Naive thymus-derived CD4-positive, alpha-beta T cell (primary cell): Measurements from ENCODE around the gene CHRNA4. TPM values are rescaled to one million over a fixed set of nuclear protein-coding genes. Genes with fewer than 3 reads are reported as not detected.

Source experiments
- ATAC-seq: fragments of 150-1000 bp; cut with Tn5 transposase; 2 replicates; pipeline ENCODE4 v1.10.0; 2021; ENCODE audit warnings: mild to moderate bottlenecking, moderate library complexity
- CTCF ChIA-PET: fragments of 350-600 bp; sonication (Branson Sonifier 250); formaldehyde crosslinking; loops from one replicate; lab custom pipeline; 2021; ENCODE audit warnings: antibody characterized with exemption; lab: Charles Lee
- POLR2A ChIA-PET: fragments of 350-600 bp; sonication (Branson Sonifier 250); formaldehyde crosslinking; loops from one replicate; lab custom pipeline; 2021; ENCODE audit warnings: antibody characterized with exemption, inconsistent platforms; lab: Charles Lee
- DNase-seq, 9 donors: peaks; one replicate each; pipeline versions ENCODE4 v3.0.0 to v3.0.0-alpha.2; 2020 to 2022; ENCODE audit warnings: mixed read lengths in 1 of 9
- H3K27ac ChIP-seq: one replicate; pipeline ENCODE4 v1.7.0; 2013; ENCODE audit warnings: mild to moderate bottlenecking, low read depth, low read length, moderate library complexity
- H3K27me3 ChIP-seq, 2 donors: one replicate each; pipeline ENCODE4 v1.7.0; 2013; ENCODE audit warnings: low read length in 2 of 2, mild to moderate bottlenecking in 2 of 2, moderate library complexity in 2 of 2; ENCODE audit not compliant: control insufficient read depth in 2 of 2, insufficient read depth in 2 of 2
- H3K36me3 ChIP-seq, 3 experiments: 1 replicate in 2 of 3; 2 replicates in 1 of 3; pipeline ENCODE4 v1.7.0; 2013; ENCODE audit warnings: low read length in 3 of 3, mild to moderate bottlenecking in 3 of 3, moderate library complexity in 1 of 3; ENCODE audit not compliant: insufficient read depth in 3 of 3, control insufficient read depth in 2 of 3
- H3K4me1 ChIP-seq, 2 donors: one replicate each; pipeline ENCODE4 v1.7.0; 2013; ENCODE audit warnings: low read length in 2 of 2, mild to moderate bottlenecking in 2 of 2, moderate library complexity in 1 of 2; ENCODE audit not compliant: control insufficient read depth in 2 of 2, insufficient read depth in 2 of 2
- H3K4me3 ChIP-seq: 2 replicates; pipeline ENCODE4 v1.7.0; 2013; ENCODE audit warnings: mild to moderate bottlenecking, low read length
- H3K9me3 ChIP-seq, 3 experiments: 1 replicate in 2 of 3; 2 replicates in 1 of 3; pipeline ENCODE4 v1.7.0; 2013; ENCODE audit warnings: low read length in 3 of 3; ENCODE audit not compliant: control insufficient read depth in 2 of 3
- H3K27ac Mint-ChIP-seq, 9 donors: one replicate each; pipeline ENCODE4 v1.8.0; 2020 to 2022; ENCODE audit warnings: mixed read lengths in 9 of 9, mild to moderate bottlenecking in 8 of 9, moderate library complexity in 5 of 9, inconsistent platforms in 2 of 9
- H3K27me3 Mint-ChIP-seq, 5 donors: one replicate each; pipeline ENCODE4 v1.8.0; 2021 to 2022; ENCODE audit warnings: mixed read lengths in 5 of 5, mild to moderate bottlenecking in 1 of 5
- H3K36me3 Mint-ChIP-seq, 5 donors: one replicate each; pipeline ENCODE4 v1.8.0; 2020 to 2022; ENCODE audit warnings: mixed read lengths in 5 of 5, mild to moderate bottlenecking in 3 of 5, inconsistent platforms in 1 of 5
- H3K4me1 Mint-ChIP-seq, 7 donors: one replicate each; pipeline ENCODE4 v1.8.0; 2020 to 2022; ENCODE audit warnings: mixed read lengths in 7 of 7, mild to moderate bottlenecking in 3 of 7, inconsistent platforms in 1 of 7
- H3K4me3 Mint-ChIP-seq, 10 donors: one replicate each; pipeline ENCODE4 v1.8.0; 2020 to 2022; ENCODE audit warnings: mild to moderate bottlenecking in 10 of 10, mixed read lengths in 10 of 10, moderate library complexity in 6 of 10, inconsistent platforms in 2 of 10
- H3K9me3 Mint-ChIP-seq, 11 donors: one replicate each; pipeline ENCODE4 v1.8.0; 2020 to 2022; ENCODE audit warnings: mixed read lengths in 11 of 11, mild to moderate bottlenecking in 4 of 11, inconsistent platforms in 1 of 11, moderate library complexity in 1 of 11
- intact Hi-C, 2 donors: fragments of 100-400 bp; cut with micrococcal nuclease; formaldehyde crosslinking; loops; one replicate each; pipeline ENCODE4 v1.15.1; 2023
- polyA plus RNA-seq, 2 donors: library from polyadenylated mRNA; unstranded; fragments of 300-500 nt; fragmentation: Illumina TruSeq; gene quantifications; one replicate each; pipeline ENCODE4 v1.2.3, GENCODE V29; 2021
- total RNA-seq, 6 experiments: library from RNA in 5 of 6; stranded (reverse) in 5 of 6; gene quantifications; 1 replicate in 5 of 6; 2 replicates in 1 of 6; pipeline ENCODE4 v1.2.3 and lab custom pipeline; 2021 to 2026

The CHRNA4 gene
- total and polyA plus RNA-seq, 7 experiments from 2014 or later, result not detected

- Histone ChIP-seq H3K4me3 (no peak overlapping the region), H3K9me3 (no peaks in the 10 kb centered on the region), H3K4me1 (no peaks in the 10 kb centered on the region), H3K36me3 (no peaks in the 10 kb centered on the region), H3K27me3 (no peaks in the 10 kb centered on the region), H3K27ac (no peak overlapping the region)
- H3K4me3 Mint-ChIP-seq, result no peak overlapping the region
- H3K27ac Mint-ChIP-seq, result no peak overlapping the region
- intact Hi-C loops, result no loop called here
- ChIA-PET POLR2A (no interaction called here), CTCF (no interaction called here)
- no peaks in the 10 kb centered on the region for H3K36me3 Mint-ChIP-seq
- H3K9me3 Mint-ChIP-seq, result no peaks in the 10 kb centered on the region
- ATAC-seq (no peak), DNase-seq (no peak)
- peaks cover 0 to 11% (median 0%) of the 10 kb centered on the region in 5 donors for H3K27me3 Mint-ChIP-seq
- H3K4me1 Mint-ChIP-seq, result no peaks in the 10 kb centered on the region
Measured at GRCh38 chr20:63311833-63312243, 49.3 kb downstream of the CHRNA4 start.

GRCh38 chr20:63311186-63311832 is 49.8 kb downstream of the CHRNA4 start:
- Mint-ChIP-seq H3K36me3 (no peaks in the 10 kb centered on the region), H3K27ac (no peak overlapping the region), H3K4me3 (no peak overlapping the region), H3K27me3 (peaks cover 0 to 11% (median 0%) of the 10 kb centered on the region in 5 donors), H3K4me1 (no peaks in the 10 kb centered on the region), H3K9me3 (no peaks in the 10 kb centered on the region)
- no peak overlapping the region for H3K4me3 ChIP-seq
- H3K4me1 ChIP-seq, result no peaks in the 10 kb centered on the region
- H3K27ac ChIP-seq, result no peak overlapping the region
- POLR2A ChIA-PET, result no interaction called here
- no peaks in the 10 kb centered on the region for H3K9me3 ChIP-seq
- no peaks in the 10 kb centered on the region for H3K27me3 ChIP-seq
- intact Hi-C loops, result no loop called here
- DNase-seq, result no peak
- CTCF ChIA-PET, result no interaction called here
- no peaks in the 10 kb centered on the region for H3K36me3 ChIP-seq
- ATAC-seq, result no peak

- no peak overlapping the region for H3K27ac ChIP-seq
- ChIA-PET POLR2A (no interaction called here), CTCF (no interaction called here)
- H3K36me3 ChIP-seq, result no peaks in the 10 kb centered on the region
- H3K4me1 ChIP-seq, result no peaks in the 10 kb centered on the region
- H3K9me3 ChIP-seq, result no peaks in the 10 kb centered on the region
- Mint-ChIP-seq H3K4me3 (no peak overlapping the region), H3K9me3 (no peaks in the 10 kb centered on the region), H3K4me1 (no peaks in the 10 kb centered on the region), H3K27ac (no peak overlapping the region), H3K36me3 (no peaks in the 10 kb centered on the region), H3K27me3 (peaks cover 0 to 11% (median 0%) of the 10 kb centered on the region in 5 donors)
- H3K27me3 ChIP-seq, result no peaks in the 10 kb centered on the region
- H3K4me3 ChIP-seq, result no peak overlapping the region
- ATAC-seq (no peak), DNase-seq (no peak)
- intact Hi-C loops, result no loop called here
Measured at GRCh38 chr20:63310265-63310991, 50.7 kb downstream of the CHRNA4 start.

- Histone ChIP-seq H3K4me1 (no peaks in the 10 kb centered on the region), H3K9me3 (no peaks in the 10 kb centered on the region), H3K27me3 (no peaks in the 10 kb centered on the region), H3K36me3 (no peaks in the 10 kb centered on the region), H3K27ac (no peak overlapping the region), H3K4me3 (no peak overlapping the region)
- intact Hi-C loops, result no loop called here
- Mint-ChIP-seq H3K36me3 (no peaks in the 10 kb centered on the region), H3K4me1 (peaks cover 0 to 4% (median 0%) of the 10 kb centered on the region in 7 donors), H3K4me3 (no peak overlapping the region), H3K27me3 (peaks cover 0 to 16% (median 0%) of the 10 kb centered on the region in 5 donors), H3K9me3 (no peaks in the 10 kb centered on the region), H3K27ac (no peak overlapping the region)
- no peak for ATAC-seq
- peak in 2 of 9 donors; percentile 36 to 40 for DNase-seq
- POLR2A ChIA-PET, result no interaction called here
- CTCF ChIA-PET, result interaction anchor here (0.7 kb wide), 1 partner anchor 10 kb away, joined by 3 read pairs; no protein-coding TSS in a partner anchor
Measured at GRCh38 chr20:63309261-63310071, 51.7 kb downstream of the CHRNA4 start.

GRCh38 chr20:63308218-63308911 is 52.8 kb downstream of the CHRNA4 start:
- Histone ChIP-seq H3K27me3 (no peaks in the 10 kb centered on the region), H3K4me3 (no peak overlapping the region), H3K9me3 (no peaks in the 10 kb centered on the region), H3K27ac (no peak overlapping the region), H3K4me1 (no peaks in the 10 kb centered on the region), H3K36me3 (no peaks in the 10 kb centered on the region)
- CTCF ChIA-PET, result no interaction called here
- H3K36me3 Mint-ChIP-seq, result no peaks in the 10 kb centered on the region
- no peak overlapping the region for H3K4me3 Mint-ChIP-seq
- H3K27ac Mint-ChIP-seq, result no peak overlapping the region
- intact Hi-C loops, result no loop called here
- DNase-seq (no peak), ATAC-seq (no peak)
- no peaks in the 10 kb centered on the region for H3K9me3 Mint-ChIP-seq
- POLR2A ChIA-PET, result no interaction called here
- peaks cover 0 to 16% (median 0%) of the 10 kb centered on the region in 5 donors for H3K27me3 Mint-ChIP-seq
- H3K4me1 Mint-ChIP-seq, result peaks cover 0 to 4% (median 0%) of the 10 kb centered on the region in 7 donors

- ChIA-PET CTCF (no interaction called here), POLR2A (no interaction called here)
- Mint-ChIP-seq H3K4me1 (peaks cover 0 to 4% (median 0%) of the 10 kb centered on the region in 7 donors), H3K36me3 (no peaks in the 10 kb centered on the region), H3K27me3 (peaks cover 0 to 19% (median 3%) of the 10 kb centered on the region in 5 donors), H3K9me3 (peaks cover 0 to 3% (median 2%) of the 10 kb centered on the region in 11 donors), H3K4me3 (no peak overlapping the region), H3K27ac (no peak overlapping the region)
- Histone ChIP-seq H3K27me3 (no peaks in the 10 kb centered on the region), H3K4me3 (no peak overlapping the region), H3K9me3 (no peaks in the 10 kb centered on the region), H3K27ac (no peak overlapping the region), H3K4me1 (no peaks in the 10 kb centered on the region), H3K36me3 (no peaks in the 10 kb centered on the region)
- ATAC-seq, result no peak
- DNase-seq, result no peak
- intact Hi-C loops, result no loop called here
Measured at GRCh38 chr20:63307538-63308217, 53.5 kb downstream of the CHRNA4 start.
